Body of pancreas (tissue), 4 donors: ENCODE data around the gene CDAN1.
"Not testable (repeated sequence)": the region's sequence is repeated elsewhere in the genome, so short reads cannot be mapped to it uniquely, and the experiment has no call there.

ENCODE experiments used
- CTCF ChIP-seq, 7 experiments: fragments of 450-650 bp in 4 of 7; fragments of 200-600 bp in 3 of 7; sonication (generic) in 3 of 7; IDR thresholded peaks; one replicate each; pipeline ENCODE4 v1.5.1; 2016 to 2019; ENCODE audit warnings: antibody characterized with exemption in 7 of 7
- POLR2A ChIP-seq, 3 donors: fragments of 450-650 bp; IDR thresholded peaks; one replicate each; pipeline ENCODE4 v1.6.1; 2016; ENCODE audit warnings: antibody characterized with exemption in 3 of 3, mild to moderate bottlenecking in 2 of 3

DNA sequence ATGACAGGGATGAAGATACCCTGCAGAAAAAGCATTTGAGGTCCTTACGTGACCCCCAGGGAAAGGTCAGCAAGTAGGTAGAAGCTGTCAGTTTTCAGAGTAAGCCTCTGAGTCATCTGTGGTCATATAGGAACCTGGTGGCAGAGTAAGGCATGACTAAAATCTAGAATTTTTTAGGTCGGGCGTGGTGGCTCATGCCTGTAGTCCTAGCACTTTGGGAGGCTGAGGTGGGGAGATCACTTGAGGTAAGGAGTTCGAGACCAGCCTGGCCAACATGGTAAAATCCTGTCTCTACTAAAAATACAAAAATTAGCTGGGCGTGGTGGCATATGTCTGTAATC is 56.8 kb downstream of the CDAN1 start:
- TF ChIP-seq CTCF, POLR2A (IDR thresholded peaks at IDR 0.05): not testable (repeated sequence)
